Astrocyte (in vitro differentiated cells and primary cell): Measurements from ENCODE around the gene TMTC1. TPM values are rescaled to one million over a fixed set of nuclear protein-coding genes. Genes with fewer than 3 reads are reported as not detected.

ENCODE experiments used
- DNase-seq: peaks from one replicate; pipeline ENCODE4 v3.0.0-alpha.2; 2010; ENCODE audit warnings: low read depth
- FAIRE-seq: peaks from 2 replicates; lab custom pipeline; 2011; peaks lifted over from hg19 to GRCh38; lab: Jason Lieb, UNC
- H2AFZ ChIP-seq: 2 replicates; pipeline ENCODE4 v1.6.0; 2012; ENCODE audit warnings: low read depth, low read length, inconsistent platforms
- H3K27ac ChIP-seq: 2 replicates; pipeline ENCODE4 v1.5.1; 2011; ENCODE audit warnings: low read depth, low read length, inconsistent platforms
- H3K27me3 ChIP-seq: 2 replicates; pipeline ENCODE4 v1.6.0; 2011; ENCODE audit warnings: low read length, inconsistent platforms; ENCODE audit not compliant: insufficient read depth
- H3K36me3 ChIP-seq: 2 replicates; pipeline ENCODE4 v1.5.1; 2011; ENCODE audit warnings: low read length, inconsistent platforms; ENCODE audit not compliant: insufficient read depth
- H3K4me1 ChIP-seq: 2 replicates; pipeline ENCODE4 v1.5.1; 2011; ENCODE audit warnings: low read length, inconsistent platforms; ENCODE audit not compliant: insufficient read depth
- H3K4me2 ChIP-seq: 2 replicates; pipeline ENCODE4 v1.6.0; 2012; ENCODE audit warnings: low read length, inconsistent platforms
- H3K4me3 ChIP-seq: 2 replicates; pipeline ENCODE4 v1.5.1; 2011; ENCODE audit warnings: low read depth, mild to moderate bottlenecking, low read length, inconsistent platforms; ENCODE audit not compliant: insufficient read depth
- H3K79me2 ChIP-seq: 2 replicates; pipeline ENCODE4 v1.6.0; 2012; ENCODE audit warnings: mild to moderate bottlenecking, low read length, inconsistent platforms; ENCODE audit not compliant: insufficient read depth
- H3K9ac ChIP-seq: 2 replicates; pipeline ENCODE4 v1.6.0; 2012; ENCODE audit warnings: mild to moderate bottlenecking, low read length, inconsistent platforms
- H3K9me3 ChIP-seq: 2 replicates; pipeline ENCODE4 v1.5.1; 2012; ENCODE audit warnings: low read depth, mild to moderate bottlenecking, low read length, inconsistent platforms; ENCODE audit not compliant: insufficient read depth
- H4K20me1 ChIP-seq: 2 replicates; pipeline ENCODE4 v1.6.0; 2012; ENCODE audit warnings: low read length, inconsistent platforms; ENCODE audit not compliant: insufficient read depth
- H3K27ac Mint-ChIP-seq: one replicate; pipeline ENCODE4 v1.8.0; 2021; ENCODE audit warnings: mild to moderate bottlenecking, mixed read lengths; ENCODE audit not compliant: unreplicated experiment
- H3K27me3 Mint-ChIP-seq: one replicate; pipeline ENCODE4 v1.8.0; 2021; ENCODE audit warnings: low read depth, mixed read lengths; ENCODE audit not compliant: unreplicated experiment
- H3K36me3 Mint-ChIP-seq: one replicate; pipeline ENCODE4 v1.8.0; 2021; ENCODE audit warnings: low read depth, mixed read lengths; ENCODE audit not compliant: unreplicated experiment
- H3K4me1 Mint-ChIP-seq: one replicate; pipeline ENCODE4 v1.8.0; 2021; ENCODE audit warnings: low read depth, mixed read lengths; ENCODE audit not compliant: unreplicated experiment
- H3K4me3 Mint-ChIP-seq: one replicate; pipeline ENCODE4 v1.8.0; 2021; ENCODE audit warnings: mild to moderate bottlenecking, moderate library complexity, mixed read lengths; ENCODE audit not compliant: unreplicated experiment
- H3K9me3 Mint-ChIP-seq: one replicate; pipeline ENCODE4 v1.8.0; 2021; ENCODE audit warnings: mild to moderate bottlenecking, mixed read lengths; ENCODE audit not compliant: unreplicated experiment
- EZH2 ChIP-seq: IDR thresholded peaks from 2 replicates; pipeline ENCODE4 v1.6.1; 2012; ENCODE audit warnings: mild to moderate bottlenecking, low read length, inconsistent platforms; ENCODE audit not compliant: insufficient read depth
- total RNA-seq: library from RNA; stranded (reverse); gene quantifications from 2 replicates; pipeline ENCODE4 v1.2.1, GENCODE V29; 2021
- TF ChIP-seq, protein P1 (sequence below): IDR thresholded peaks from 2 replicates; pipeline ENCODE4 v1.5.1; 2011; ENCODE audit warnings: low read depth, mild to moderate bottlenecking, inconsistent platforms, low read length, moderate library complexity; ENCODE audit not compliant: insufficient read depth

TMTC1 gene
- total RNA-seq, 1 donor from 2014 or later: 4.7 TPM

DNA sequence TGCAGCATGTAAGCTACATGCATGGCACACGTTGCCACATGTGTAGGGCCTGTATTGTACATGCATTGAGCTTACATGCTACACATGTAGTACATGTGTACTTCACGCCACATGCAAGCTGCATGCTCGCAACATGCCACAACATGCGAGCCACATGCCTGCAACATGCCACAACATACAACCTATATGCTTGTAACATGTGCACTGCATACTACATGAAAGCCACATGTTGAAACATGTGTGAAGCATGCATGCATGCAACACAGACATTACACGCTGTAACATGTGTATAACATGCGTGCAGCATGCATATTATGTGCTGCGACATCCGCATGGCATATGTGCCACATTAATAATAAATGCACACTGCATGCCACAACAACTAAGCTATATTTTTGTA is 9.1 kb upstream of the TMTC1 start:
- no peak for FAIRE-seq

DNA sequence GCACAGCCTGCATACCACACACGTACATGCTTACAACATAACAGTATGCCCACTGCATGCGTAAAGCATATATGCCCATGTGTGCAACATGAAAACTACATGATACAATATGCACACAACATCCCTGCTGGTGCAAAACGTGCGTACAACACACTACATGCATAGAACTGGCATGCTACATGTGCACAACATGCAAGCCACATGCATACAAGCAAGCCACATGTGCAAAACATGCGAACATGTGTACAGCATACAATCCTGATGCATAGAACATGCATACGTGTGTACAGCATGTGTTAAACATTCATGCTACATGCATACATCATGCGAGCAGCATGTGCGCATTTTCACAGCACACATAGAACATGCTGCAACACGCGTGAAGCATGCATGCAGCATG is 8.4 kb upstream of the TMTC1 start:
- no peaks in the 10 kb centered on the region for H3K36me3 ChIP-seq

More for the DNA sequence above, 9.1 kb upstream of the TMTC1 start:
- Histone ChIP-seq H3K4me3 (no peak overlapping the region), H3K4me2 (no peak overlapping the region), H4K20me1 (no peaks in the 10 kb centered on the region), H3K27me3 (peaks cover 18% of the 10 kb centered on the region), H3K4me1 (peaks cover 9% of the 10 kb centered on the region), H3K27ac (no peak overlapping the region), H3K36me3 (no peaks in the 10 kb centered on the region), H3K9me3 (peaks cover 29% of the 10 kb centered on the region), H3K79me2 (no peaks in the 10 kb centered on the region), H3K9ac (no peak overlapping the region), H2AFZ (no peak overlapping the region)
- DNase-seq: no peak
- Mint-ChIP-seq H3K4me1 (peaks cover 13% of the 10 kb centered on the region), H3K9me3 (no peaks in the 10 kb centered on the region), H3K4me3 (no peak overlapping the region), H3K36me3 (no peaks in the 10 kb centered on the region), H3K27me3 (no peaks in the 10 kb centered on the region), H3K27ac (no peak overlapping the region)
- TF ChIP-seq EZH2: no peak
- TF ChIP-seq, protein P1, sequence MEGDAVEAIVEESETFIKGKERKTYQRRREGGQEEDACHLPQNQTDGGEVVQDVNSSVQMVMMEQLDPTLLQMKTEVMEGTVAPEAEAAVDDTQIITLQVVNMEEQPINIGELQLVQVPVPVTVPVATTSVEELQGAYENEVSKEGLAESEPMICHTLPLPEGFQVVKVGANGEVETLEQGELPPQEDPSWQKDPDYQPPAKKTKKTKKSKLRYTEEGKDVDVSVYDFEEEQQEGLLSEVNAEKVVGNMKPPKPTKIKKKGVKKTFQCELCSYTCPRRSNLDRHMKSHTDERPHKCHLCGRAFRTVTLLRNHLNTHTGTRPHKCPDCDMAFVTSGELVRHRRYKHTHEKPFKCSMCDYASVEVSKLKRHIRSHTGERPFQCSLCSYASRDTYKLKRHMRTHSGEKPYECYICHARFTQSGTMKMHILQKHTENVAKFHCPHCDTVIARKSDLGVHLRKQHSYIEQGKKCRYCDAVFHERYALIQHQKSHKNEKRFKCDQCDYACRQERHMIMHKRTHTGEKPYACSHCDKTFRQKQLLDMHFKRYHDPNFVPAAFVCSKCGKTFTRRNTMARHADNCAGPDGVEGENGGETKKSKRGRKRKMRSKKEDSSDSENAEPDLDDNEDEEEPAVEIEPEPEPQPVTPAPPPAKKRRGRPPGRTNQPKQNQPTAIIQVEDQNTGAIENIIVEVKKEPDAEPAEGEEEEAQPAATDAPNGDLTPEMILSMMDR: no peak

More for the DNA sequence above, 8.4 kb upstream of the TMTC1 start:
- no peak overlapping the region for H3K27ac Mint-ChIP-seq
- no peaks in the 10 kb centered on the region for H3K36me3 Mint-ChIP-seq
- H3K27me3 ChIP-seq: peaks cover 20% of the 10 kb centered on the region
- H3K27me3 Mint-ChIP-seq: no peaks in the 10 kb centered on the region
- no peak overlapping the region for H3K4me3 ChIP-seq
- H4K20me1 ChIP-seq: no peaks in the 10 kb centered on the region
- H3K9me3 Mint-ChIP-seq: no peaks in the 10 kb centered on the region
- H3K4me1 Mint-ChIP-seq: peaks cover 9% of the 10 kb centered on the region
- H3K4me3 Mint-ChIP-seq: no peak overlapping the region
- peaks cover 5% of the 10 kb centered on the region for H3K4me1 ChIP-seq
- H3K9me3 ChIP-seq: peaks cover 29% of the 10 kb centered on the region
- H3K79me2 ChIP-seq: no peaks in the 10 kb centered on the region
- no peak overlapping the region for H3K9ac ChIP-seq
- no peak overlapping the region for H3K27ac ChIP-seq
- FAIRE-seq (no peak), DNase-seq (no peak)
- H2AFZ ChIP-seq: no peak overlapping the region
- no peak overlapping the region for H3K4me2 ChIP-seq
- TF ChIP-seq, protein P1: no peak
- no peak for TF ChIP-seq EZH2
